ENCODE measurements around the gene ARL15. TPM values are rescaled to one million over a fixed set of nuclear protein-coding genes. Genes with fewer than 3 reads are reported as not detected.

ARL15 gene
- total RNA-seq, 1 experiment from 2014 or later = 13.0 TPM

DNA sequence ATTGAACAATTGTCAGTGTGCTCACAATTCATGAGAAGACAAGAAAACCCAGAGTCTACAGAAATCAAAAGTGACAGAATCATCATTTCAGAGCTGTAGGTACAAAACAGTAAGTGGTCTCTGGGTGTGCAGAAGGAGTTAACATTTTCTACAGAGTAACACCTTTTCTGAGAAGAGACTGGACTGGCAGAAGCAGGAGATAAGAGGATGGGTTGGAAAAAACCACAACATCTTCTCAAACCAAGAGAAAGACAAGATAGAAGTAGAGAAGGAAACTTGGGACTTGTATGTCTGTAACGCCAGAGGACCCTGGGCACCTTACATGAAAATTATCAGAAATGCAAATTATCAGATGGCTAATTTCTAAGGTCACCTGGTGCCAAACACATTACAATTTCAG is 82.6 kb downstream of the ARL15 start:
- H3K9ac ChIP-seq (ENCODE audit: extremely low read depth, insufficient read length, low read length) = no peak overlapping the region
- Mint-ChIP-seq H3K27ac (no peak overlapping the region), H3K4me1 (peaks cover 3 to 6% of the 10 kb centered on the region in 2 experiments), H3K4me3 (no peak overlapping the region), H3K36me3 (ENCODE audit: insufficient read depth in 1 of 3, low read depth in 3 of 3) (peaks cover 0 to 15% (median 2%) of the 10 kb centered on the region in 3 experiments; a peak in 3 of 7 replicates), H3K27me3 (ENCODE audit: low read depth) (no peaks in the 10 kb centered on the region), H3K9me3 (peaks cover 4 to 10% of the 10 kb centered on the region in 2 experiments; a peak in 3 of 5 replicates)
- no peak for DNase-seq
- no peak overlapping the region for H3K56ac ChIP-seq (ENCODE audit: insufficient read length, low read depth, low read length)
- no peak overlapping the region for H3K14ac ChIP-seq (ENCODE audit: insufficient read depth, low read length)
- no peak overlapping the region for H2BK12ac ChIP-seq (ENCODE audit: insufficient read length, low read depth, low read length)
- no peak overlapping the region for H4K8ac ChIP-seq (replicated peaks; ENCODE audit: insufficient read length, low read depth, low read length)
- H3K23me2 ChIP-seq (ENCODE audit: insufficient read length, low read depth, low read length, poor library complexity, severe bottlenecking) = no peaks in the 10 kb centered on the region
- 0 out of 2 replicates have a peak, but pooled peaks cover 1% of the 10 kb centered on the region for H3K79me2 ChIP-seq (ENCODE audit: insufficient read depth, low read length)
- H4K91ac ChIP-seq (ENCODE audit: insufficient read length, low read depth, low read length) = no peak overlapping the region
- H3K4me2 ChIP-seq (ENCODE audit: insufficient read depth, insufficient read length, low read length) = no peak overlapping the region
- H3K4me1 ChIP-seq (ENCODE audit: insufficient read depth, low read length) = no peaks in the 10 kb centered on the region
- H3T11ph ChIP-seq (ENCODE audit: low read length) = no peak overlapping the region
- no peak overlapping the region for H3K18ac ChIP-seq (ENCODE audit: insufficient read length, low read depth, low read length)
- no peak overlapping the region for H2BK20ac ChIP-seq (ENCODE audit: low read depth, low read length, poor library complexity, severe bottlenecking)
- no peak overlapping the region for H3K27ac ChIP-seq (ENCODE audit: insufficient read length, low read depth, low read length)
- no peak overlapping the region for H2BK120ac ChIP-seq (ENCODE audit: low read depth, low read length, poor library complexity, severe bottlenecking)
- H3K9me3 ChIP-seq (ENCODE audit: control insufficient read depth, low read depth, low read length) = no peaks in the 10 kb centered on the region
- TF ChIP-seq, protein P1, sequence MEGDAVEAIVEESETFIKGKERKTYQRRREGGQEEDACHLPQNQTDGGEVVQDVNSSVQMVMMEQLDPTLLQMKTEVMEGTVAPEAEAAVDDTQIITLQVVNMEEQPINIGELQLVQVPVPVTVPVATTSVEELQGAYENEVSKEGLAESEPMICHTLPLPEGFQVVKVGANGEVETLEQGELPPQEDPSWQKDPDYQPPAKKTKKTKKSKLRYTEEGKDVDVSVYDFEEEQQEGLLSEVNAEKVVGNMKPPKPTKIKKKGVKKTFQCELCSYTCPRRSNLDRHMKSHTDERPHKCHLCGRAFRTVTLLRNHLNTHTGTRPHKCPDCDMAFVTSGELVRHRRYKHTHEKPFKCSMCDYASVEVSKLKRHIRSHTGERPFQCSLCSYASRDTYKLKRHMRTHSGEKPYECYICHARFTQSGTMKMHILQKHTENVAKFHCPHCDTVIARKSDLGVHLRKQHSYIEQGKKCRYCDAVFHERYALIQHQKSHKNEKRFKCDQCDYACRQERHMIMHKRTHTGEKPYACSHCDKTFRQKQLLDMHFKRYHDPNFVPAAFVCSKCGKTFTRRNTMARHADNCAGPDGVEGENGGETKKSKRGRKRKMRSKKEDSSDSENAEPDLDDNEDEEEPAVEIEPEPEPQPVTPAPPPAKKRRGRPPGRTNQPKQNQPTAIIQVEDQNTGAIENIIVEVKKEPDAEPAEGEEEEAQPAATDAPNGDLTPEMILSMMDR (conservative IDR thresholded peaks at IDR 0.05) = no peak
- no peaks in the 10 kb centered on the region for H3K79me1 ChIP-seq (ENCODE audit: insufficient read depth, low read depth, low read length, poor library complexity, severe bottlenecking)
- no peak overlapping the region for H2AK5ac ChIP-seq (ENCODE audit: insufficient read length, low read length)
- H3K23ac ChIP-seq (ENCODE audit: insufficient read length, low read depth, low read length) = no peak overlapping the region
- no peak overlapping the region for H2AFZ ChIP-seq (ENCODE audit: low read length)
- no peak overlapping the region for H3K4ac ChIP-seq (ENCODE audit: low read depth, low read length)
- H4K5ac ChIP-seq (ENCODE audit: insufficient read length, low read depth, low read length) = no peak overlapping the region
- no CpG with 5 or more reads among the region's 1 CpG for WGBS (ENCODE audit: extremely low coverage, insufficient read length, low lambda C conversion rate)
- no peaks in the 10 kb centered on the region for H4K20me1 ChIP-seq (ENCODE audit: control insufficient read depth, insufficient read depth, insufficient read length)
- no peak overlapping the region for H2BK5ac ChIP-seq (ENCODE audit: insufficient read length, low read length)
- H2BK15ac ChIP-seq (ENCODE audit: low read depth, low read length) = no peak overlapping the region
- H3K27me3 ChIP-seq (ENCODE audit: insufficient read depth, low read length) = no peaks in the 10 kb centered on the region
